ENCODE data around the gene LIMK1.

GRCh38 chr7:74047804-74048380 is 35.7 kb upstream of the LIMK1 start:
- TF ChIP-seq EP300 (IDR thresholded peaks at IDR 0.05) (no peak), CTCF (IDR thresholded peaks at IDR 0.05) (no peak), POLR2A (IDR thresholded peaks at IDR 0.05) (no peak), POLR2AphosphoS5 (IDR thresholded peaks at IDR 0.05) (no peak)
